ENCODE measurements around the gene PYGO2.
A peak's percentile ranks its signal among the peaks of the same experiment; 100 is the strongest.

PYGO2 gene

GRCh38 chr1:154967331-154967950, 5.9 kb upstream of the PYGO2 start:
- Mint-ChIP-seq H3K4me1 (peaks cover 25% of the 10 kb centered on the region), H3K4me3 (no peak overlapping the region)

GRCh38 chr1:154966111-154966510, 4.5 kb upstream of the PYGO2 start:
- no peak for DNase-seq (ENCODE audit: low spot score in 2 of 2)
- Mint-ChIP-seq H3K4me3 (no peak overlapping the region), H3K27me3 (no peaks in the 10 kb centered on the region), H3K27ac (no peak overlapping the region), H3K4me1 (peaks cover 18% of the 10 kb centered on the region), H3K9me3 (no peaks in the 10 kb centered on the region), H3K36me3 (peaks cover 22% of the 10 kb centered on the region)
- no peak for ATAC-seq (ENCODE audit: low read depth)

More at GRCh38 chr1:154967331-154967950, 5.9 kb upstream of the PYGO2 start:
- Mint-ChIP-seq H3K27me3 (no peaks in the 10 kb centered on the region), H3K27ac (no peak overlapping the region), H3K36me3 (peaks cover 24% of the 10 kb centered on the region), H3K9me3 (no peaks in the 10 kb centered on the region)
- ATAC-seq (ENCODE audit: low read depth), result no peak
- DNase-seq (ENCODE audit: low spot score in 2 of 2), result no peak

- no peak overlapping the region for H3K27ac Mint-ChIP-seq
- peaks cover 16% of the 10 kb centered on the region for H3K4me1 Mint-ChIP-seq
- no peak for DNase-seq (ENCODE audit: low spot score in 2 of 2)
- no peaks in the 10 kb centered on the region for H3K27me3 Mint-ChIP-seq
- H3K9me3 Mint-ChIP-seq, result no peaks in the 10 kb centered on the region
- no peak for ATAC-seq (ENCODE audit: low read depth)
- no peak overlapping the region for H3K4me3 Mint-ChIP-seq
- peaks cover 19% of the 10 kb centered on the region for H3K36me3 Mint-ChIP-seq
These were observed 2.8 kb upstream of the PYGO2 start for GRCh38 chr1:154964359-154964758.

DNA sequence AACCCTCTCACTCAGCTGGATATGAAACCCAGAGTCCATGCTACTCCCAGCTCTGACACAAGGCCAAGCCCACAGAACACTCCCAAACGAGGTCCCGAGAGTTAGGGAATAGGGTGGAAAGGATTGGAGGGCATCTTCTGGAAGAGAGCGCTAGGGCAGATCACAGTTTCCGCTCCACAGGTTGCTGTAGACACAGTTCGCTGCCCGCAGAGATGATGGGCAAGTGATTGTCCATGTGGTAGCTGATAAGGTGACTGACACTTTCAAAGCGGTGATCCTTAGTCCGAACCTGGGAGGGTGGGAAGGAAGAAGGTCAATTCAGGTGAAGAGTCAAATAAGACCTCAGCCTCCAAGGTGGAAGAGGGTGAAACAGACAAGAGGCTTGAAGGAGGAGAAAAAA, 2.1 kb upstream of the PYGO2 start:
- no peak overlapping the region for H3K4me3 Mint-ChIP-seq
- H3K9me3 Mint-ChIP-seq, result no peaks in the 10 kb centered on the region
- no peaks in the 10 kb centered on the region for H3K27me3 Mint-ChIP-seq
- peaks cover 17% of the 10 kb centered on the region for H3K36me3 Mint-ChIP-seq
- peaks cover 15% of the 10 kb centered on the region for H3K4me1 Mint-ChIP-seq
- no peak overlapping the region for H3K27ac Mint-ChIP-seq
- ATAC-seq (ENCODE audit: low read depth) (no peak), DNase-seq (ENCODE audit: low spot score in 2 of 2) (no peak)

DNA sequence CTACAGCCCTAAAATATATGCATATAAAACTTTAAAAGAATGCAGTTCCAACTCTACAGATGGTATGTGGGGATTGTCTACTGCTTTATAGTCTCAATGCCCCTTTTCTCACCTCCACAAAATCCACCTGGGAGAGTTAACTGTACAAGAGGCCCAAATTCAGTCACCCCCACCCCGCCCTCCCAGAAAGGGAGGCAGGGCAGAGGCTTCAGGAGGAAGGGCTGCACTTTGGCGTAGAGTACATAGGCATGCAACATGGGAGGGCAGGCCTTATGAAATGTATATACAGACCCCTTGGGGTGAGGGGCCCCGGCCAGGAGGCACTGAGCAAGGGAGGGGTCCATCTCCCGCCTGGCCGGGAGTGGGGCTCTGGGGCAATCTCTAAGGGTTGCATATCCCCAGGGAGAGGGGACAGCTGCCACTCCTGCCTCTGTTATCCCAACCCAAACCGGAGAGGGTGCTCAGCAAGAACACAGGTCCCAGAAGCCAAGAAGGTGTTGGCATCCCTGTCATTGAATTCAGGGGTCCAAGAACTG, 1.3 kb upstream of the PYGO2 start:
- Mint-ChIP-seq H3K4me3 (peak overlapping the region; percentile 41), H3K27me3 (no peaks in the 10 kb centered on the region), H3K27ac (peak overlapping the region; percentile 81), H3K36me3 (peaks cover 13% of the 10 kb centered on the region), H3K9me3 (no peaks in the 10 kb centered on the region), H3K4me1 (peaks cover 15% of the 10 kb centered on the region)
- ATAC-seq (ENCODE audit: low read depth), result no peak
- no peak for DNase-seq (ENCODE audit: low spot score in 2 of 2)

DNA sequence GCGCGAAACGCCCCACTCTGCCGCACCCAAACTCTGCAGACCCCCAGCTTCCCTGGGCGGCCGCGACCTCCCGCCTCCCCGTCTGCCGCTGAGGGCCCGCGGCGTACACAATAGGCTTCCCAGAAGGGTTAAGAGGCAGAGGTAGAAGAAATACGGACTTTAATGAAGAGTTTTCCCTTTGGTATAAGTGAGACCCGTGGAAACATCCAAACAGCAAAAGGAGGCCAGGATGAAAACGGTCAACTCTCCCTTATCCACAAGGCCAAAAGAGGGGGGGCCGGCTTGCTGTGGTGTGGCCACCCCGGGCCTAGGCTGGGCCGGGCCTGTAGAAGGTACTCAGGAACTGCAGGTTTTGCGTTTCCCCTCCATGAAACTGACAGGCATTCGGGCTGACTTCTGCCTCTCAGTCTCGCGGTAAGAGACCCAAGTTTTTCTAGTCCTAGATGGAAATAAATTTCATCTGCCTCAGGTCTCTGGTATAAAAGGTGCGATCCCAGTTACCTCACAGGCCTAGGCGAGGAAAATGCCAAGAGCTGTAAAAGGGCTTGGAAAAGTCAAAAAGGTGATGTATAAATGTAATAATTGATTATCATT, 671 bp upstream of the PYGO2 start:
- H3K4me3 Mint-ChIP-seq, result peak overlapping the region; percentile 83
- no peaks in the 10 kb centered on the region for H3K27me3 Mint-ChIP-seq
- no peak for DNase-seq (ENCODE audit: low spot score in 2 of 2)
- peaks cover 12% of the 10 kb centered on the region for H3K36me3 Mint-ChIP-seq
- peak overlapping the region; percentile 81 for H3K27ac Mint-ChIP-seq
- peak; percentile 20 for ATAC-seq (ENCODE audit: low read depth)
- no peaks in the 10 kb centered on the region for H3K9me3 Mint-ChIP-seq
- H3K4me1 Mint-ChIP-seq, result peaks cover 15% of the 10 kb centered on the region

DNA sequence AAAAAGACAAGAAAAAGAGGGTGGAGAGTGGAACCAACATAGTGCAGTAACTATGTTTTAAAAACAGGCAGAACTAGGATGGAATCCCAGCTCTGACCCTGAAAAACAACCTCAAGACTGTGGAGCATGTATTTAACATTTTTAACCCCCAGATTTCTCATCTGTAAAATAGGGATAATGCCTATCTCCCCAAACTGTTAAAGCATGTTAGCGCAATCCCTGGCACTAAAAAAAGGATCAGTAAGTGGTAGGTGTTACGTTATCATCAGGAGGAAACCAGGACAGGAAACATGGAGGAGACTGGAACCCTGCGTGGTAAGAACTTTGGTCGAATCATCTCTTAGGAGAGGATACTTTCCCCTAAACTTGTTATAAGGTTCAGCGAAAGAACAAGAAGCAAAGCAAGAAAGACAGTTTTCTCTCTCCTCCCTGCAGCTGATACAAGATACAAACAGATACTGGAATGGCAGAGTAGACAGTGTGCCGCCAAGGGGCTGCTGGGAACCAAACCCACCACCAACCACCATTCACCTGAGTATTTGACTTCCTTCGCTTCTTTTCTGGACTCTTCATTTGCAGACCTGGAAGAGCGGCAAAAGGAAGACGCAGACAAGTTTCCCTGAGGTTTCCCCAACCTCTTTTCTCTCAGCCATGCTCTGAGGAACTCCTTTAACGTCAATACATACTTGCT, 991 bp downstream of the PYGO2 start:
- Mint-ChIP-seq H3K27ac (peak overlapping the region; percentile 81), H3K36me3 (peaks cover 9% of the 10 kb centered on the region), H3K4me3 (peak overlapping the region; percentile 87), H3K4me1 (peaks cover 22% of the 10 kb centered on the region), H3K27me3 (no peaks in the 10 kb centered on the region), H3K9me3 (no peaks in the 10 kb centered on the region)
- no peak for ATAC-seq (ENCODE audit: low read depth)
- no peak for DNase-seq (ENCODE audit: low spot score in 2 of 2)

DNA sequence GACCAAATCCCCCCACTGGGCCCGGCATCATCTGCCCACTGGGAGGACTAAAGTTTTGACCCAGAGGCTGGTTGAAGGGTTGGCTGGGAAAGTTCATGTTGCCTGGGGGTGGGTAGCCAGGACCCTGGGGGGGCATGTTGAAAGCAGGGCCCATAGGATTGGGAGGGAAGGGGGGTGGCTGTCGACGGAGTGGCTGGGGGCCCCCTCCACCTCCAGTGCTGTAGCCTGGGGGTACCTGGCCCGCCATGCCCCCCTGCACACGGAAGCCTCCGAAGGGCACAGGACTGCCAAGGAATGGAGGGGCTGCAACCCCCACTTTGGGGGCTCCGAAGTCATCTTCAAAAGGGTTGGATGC, 2.2 kb downstream of the PYGO2 start:
- peaks cover 30% of the 10 kb centered on the region for H3K4me1 Mint-ChIP-seq
- no peak overlapping the region for H3K27ac Mint-ChIP-seq
- no peaks in the 10 kb centered on the region for H3K9me3 Mint-ChIP-seq
- DNase-seq (ENCODE audit: low spot score in 2 of 2) (no peak), ATAC-seq (ENCODE audit: low read depth) (no peak)
- peaks cover 7% of the 10 kb centered on the region for H3K36me3 Mint-ChIP-seq
- H3K4me3 Mint-ChIP-seq, result peak overlapping the region; percentile 44
- no peaks in the 10 kb centered on the region for H3K27me3 Mint-ChIP-seq

GRCh38 chr1:154958681-154959425, 2.7 kb downstream of the PYGO2 start:
- H3K36me3 Mint-ChIP-seq, result peaks cover 5% of the 10 kb centered on the region

DNA sequence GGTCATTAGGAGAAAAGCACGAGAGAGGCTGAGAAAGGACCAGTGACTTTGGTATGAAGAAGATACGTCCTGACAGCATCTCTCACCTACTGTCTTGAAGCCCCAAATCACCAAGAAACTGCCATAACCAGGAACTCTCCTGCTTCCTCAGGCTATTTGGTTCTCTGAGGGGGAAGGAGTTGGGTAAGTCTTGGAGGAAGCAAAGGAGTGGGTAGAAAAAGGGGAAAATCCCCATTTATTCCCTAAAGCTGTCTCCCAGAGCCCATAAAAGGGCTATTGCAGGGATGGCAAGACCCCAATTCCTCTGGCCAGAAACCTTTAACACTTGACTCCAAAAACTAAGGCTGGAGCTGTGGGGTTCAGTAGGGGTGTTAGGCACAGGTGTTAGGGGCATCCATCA, 3.5 kb downstream of the PYGO2 start:
- Mint-ChIP-seq H3K36me3 (peaks cover 1% of the 10 kb centered on the region), H3K4me1 (peaks cover 36% of the 10 kb centered on the region), H3K4me3 (no peak overlapping the region), H3K9me3 (no peaks in the 10 kb centered on the region), H3K27me3 (no peaks in the 10 kb centered on the region), H3K27ac (no peak overlapping the region)
- DNase-seq (ENCODE audit: low spot score in 2 of 2) (no peak), ATAC-seq (ENCODE audit: low read depth) (no peak)

More at GRCh38 chr1:154958681-154959425, 2.7 kb downstream of the PYGO2 start:
- peaks cover 34% of the 10 kb centered on the region for H3K4me1 Mint-ChIP-seq
- no peaks in the 10 kb centered on the region for H3K9me3 Mint-ChIP-seq
- H3K4me3 Mint-ChIP-seq, result peak overlapping the region; percentile 44
- DNase-seq (ENCODE audit: low spot score in 2 of 2) (no peak), ATAC-seq (ENCODE audit: low read depth) (no peak)
- H3K27me3 Mint-ChIP-seq, result no peaks in the 10 kb centered on the region
- H3K27ac Mint-ChIP-seq, result no peak overlapping the region

DNA sequence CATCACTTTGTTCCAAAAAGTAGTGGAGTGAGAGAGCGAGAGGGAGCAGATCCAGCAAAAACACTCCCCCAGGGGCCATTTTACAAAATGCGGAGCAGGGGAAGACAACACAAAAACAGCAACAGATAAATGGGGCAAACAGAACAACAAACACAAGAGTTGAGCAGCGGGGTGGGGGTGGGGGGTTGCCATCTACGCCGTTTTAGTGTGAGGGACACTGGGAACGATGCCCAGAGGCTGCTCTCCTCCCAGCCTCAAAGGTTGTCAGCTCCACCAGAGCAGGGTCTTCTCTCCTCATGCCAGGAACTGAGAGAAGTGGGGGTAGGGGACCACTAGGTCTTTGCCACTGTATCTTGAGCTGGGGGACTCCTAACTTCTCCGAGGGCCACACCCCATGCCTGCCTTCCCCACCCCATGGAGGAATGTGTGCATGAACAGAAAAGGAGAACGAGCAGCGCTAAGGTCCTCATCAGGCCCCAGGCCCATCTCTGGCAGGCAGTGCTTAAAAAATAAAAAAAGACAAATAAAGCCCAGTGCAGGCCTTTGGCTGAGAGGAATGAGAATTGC, 4.4 kb downstream of the PYGO2 start:
- H3K9me3 Mint-ChIP-seq, result no peaks in the 10 kb centered on the region
- H3K4me1 Mint-ChIP-seq, result peaks cover 45% of the 10 kb centered on the region
- no peak overlapping the region for H3K27ac Mint-ChIP-seq
- H3K27me3 Mint-ChIP-seq, result no peaks in the 10 kb centered on the region
- H3K4me3 Mint-ChIP-seq, result no peak overlapping the region
- peaks cover 1% of the 10 kb centered on the region for H3K36me3 Mint-ChIP-seq
- ATAC-seq (ENCODE audit: low read depth), result no peak
- no peak for DNase-seq (ENCODE audit: low spot score in 2 of 2)

DNA sequence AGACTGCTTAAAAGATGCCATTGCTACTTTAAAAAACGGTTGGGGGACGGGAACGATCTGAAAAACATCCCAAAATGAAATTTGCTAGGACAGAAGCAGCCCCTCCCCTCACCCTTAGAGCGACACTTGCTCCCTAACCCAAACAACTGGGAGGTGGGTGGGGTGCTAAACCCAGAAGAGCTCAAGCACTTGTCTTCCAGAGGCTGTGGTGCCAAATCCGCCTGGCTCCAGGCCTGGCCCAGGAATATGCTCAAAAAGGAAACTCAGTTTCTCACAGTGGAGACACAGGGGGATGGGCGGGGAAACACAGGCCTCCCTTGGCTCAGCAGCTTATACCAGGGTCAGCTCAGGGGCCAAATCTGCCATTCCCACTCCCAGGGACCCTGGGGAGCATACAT, 5.0 kb downstream of the PYGO2 start:
- H3K27me3 Mint-ChIP-seq, result no peaks in the 10 kb centered on the region
- no peaks in the 10 kb centered on the region for H3K9me3 Mint-ChIP-seq
- peak overlapping the region; percentile 99 for H3K4me3 Mint-ChIP-seq
- ATAC-seq (ENCODE audit: low read depth) (no peak), DNase-seq (ENCODE audit: low spot score in 2 of 2) (no peak)
- H3K36me3 Mint-ChIP-seq, result peaks cover 1% of the 10 kb centered on the region
- H3K4me1 Mint-ChIP-seq, result peaks cover 50% of the 10 kb centered on the region
- H3K27ac Mint-ChIP-seq, result peak overlapping the region; percentile 99

DNA sequence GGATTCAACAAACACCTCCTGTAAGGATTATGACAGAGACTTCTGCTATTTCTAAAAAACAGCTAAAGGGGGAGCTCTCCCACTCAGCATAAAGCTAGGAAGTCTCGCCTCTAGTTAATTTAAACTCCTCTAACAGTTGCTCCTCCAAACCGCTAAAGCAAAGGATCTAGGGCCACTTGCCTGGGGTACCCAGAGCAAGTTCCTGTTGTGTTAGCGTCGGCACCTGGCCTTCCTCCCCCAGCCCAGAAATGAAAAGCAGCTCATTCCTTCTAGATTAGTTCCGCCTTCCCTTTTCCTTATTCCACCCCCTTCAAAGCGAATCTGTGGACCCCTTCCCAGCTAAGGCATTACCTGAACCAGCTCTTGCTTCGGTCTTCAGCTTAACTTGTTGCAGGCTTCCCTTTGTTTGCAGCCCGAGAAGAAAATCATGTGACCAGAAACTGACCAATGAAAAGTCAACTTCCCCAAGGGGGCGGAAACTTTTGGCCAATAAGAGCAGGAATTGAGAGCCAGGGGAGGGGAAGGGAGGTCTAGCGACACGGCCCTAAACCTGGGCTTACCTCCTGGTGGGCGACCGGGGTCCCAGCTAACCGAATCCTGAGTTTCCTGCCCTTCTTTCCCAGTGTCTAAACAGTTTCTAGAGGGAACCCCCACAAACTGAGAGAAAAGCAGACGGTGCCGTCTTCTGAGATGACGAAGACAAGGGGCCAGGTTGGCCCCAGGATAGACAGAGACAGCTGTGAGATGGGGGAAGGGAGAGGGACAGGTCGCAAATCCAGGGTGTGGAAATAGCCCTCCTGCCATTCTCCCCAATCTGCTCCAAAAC, 5.7 kb downstream of the PYGO2 start, which contains the start of gene PBXIP1:
Gene PBXIP1, minus strand, starts transcription at position 382 of the 826 bp plus-strand sequence. CDS start 2,378 bp downstream, outside the sequence.
- DNase-seq (ENCODE audit: low spot score in 2 of 2) (peak; percentile 80 to 91), ATAC-seq (ENCODE audit: low read depth) (peak; percentile 59)
- Mint-ChIP-seq H3K27ac (peak within 1 kb of the TSS; percentile 99), H3K9me3 (no peaks in the 10 kb centered on the region), H3K27me3 (no peaks in the 10 kb centered on the region), H3K4me3 (peak within 1 kb of the TSS; percentile 99), H3K36me3 (peaks cover 1% of the 10 kb centered on the region), H3K4me1 (peaks cover 47% of the 10 kb centered on the region)
